Naive thymus-derived CD8-positive, alpha-beta T cell (primary cell): ENCODE measurements around the gene SLC66A2. TPM values are rescaled to one million over a fixed set of nuclear protein-coding genes. Genes with fewer than 3 reads are reported as not detected.

ENCODE experiments used
- ATAC-seq, 2 donors: fragments of 150-1000 bp; cut with Tn5 transposase in 1 of 2; sonication (Bioruptor Pico), chemical (Tn5 transposase) in 1 of 2; 1 replicate in 1 of 2; 2 replicates in 1 of 2; pipeline ENCODE4 v1.10.0; 2021; ENCODE audit warnings: mild to moderate bottlenecking in 2 of 2, moderate library complexity in 2 of 2
- POLR2A ChIA-PET: fragments of 350-600 bp; sonication (Branson Sonifier 250); formaldehyde crosslinking; loops from one replicate; lab custom pipeline; 2021; ENCODE audit warnings: antibody characterized with exemption; lab: Charles Lee
- DNase-seq, 10 donors: peaks; one replicate each; pipeline versions ENCODE4 v3.0.0 to v3.0.0-alpha.2; 2020 to 2022
- H3K27ac Mint-ChIP-seq, 10 donors: one replicate each; pipeline ENCODE4 v1.8.0; 2020 to 2022; ENCODE audit warnings: mild to moderate bottlenecking in 10 of 10, mixed read lengths in 10 of 10, moderate library complexity in 4 of 10, inconsistent platforms in 1 of 10
- H3K27me3 Mint-ChIP-seq, 5 donors: one replicate each; pipeline ENCODE4 v1.8.0; 2021 to 2022; ENCODE audit warnings: mixed read lengths in 5 of 5
- H3K36me3 Mint-ChIP-seq, 3 donors: one replicate each; pipeline ENCODE4 v1.8.0; 2020 to 2022; ENCODE audit warnings: mixed read lengths in 3 of 3, mild to moderate bottlenecking in 2 of 3, inconsistent platforms in 1 of 3
- H3K4me1 Mint-ChIP-seq, 4 donors: one replicate each; pipeline ENCODE4 v1.8.0; 2021 to 2022; ENCODE audit warnings: mixed read lengths in 4 of 4
- H3K4me3 Mint-ChIP-seq, 10 donors: one replicate each; pipeline ENCODE4 v1.8.0; 2020 to 2022; ENCODE audit warnings: mild to moderate bottlenecking in 10 of 10, mixed read lengths in 10 of 10, moderate library complexity in 6 of 10, inconsistent platforms in 1 of 10
- H3K9me3 Mint-ChIP-seq, 9 donors: one replicate each; pipeline ENCODE4 v1.8.0; 2020 to 2022; ENCODE audit warnings: mixed read lengths in 9 of 9, mild to moderate bottlenecking in 3 of 9, inconsistent platforms in 1 of 9, moderate library complexity in 1 of 9
- polyA plus RNA-seq, 3 donors: library from polyadenylated mRNA; unstranded; fragments of 300-500 nt; fragmentation: Illumina TruSeq; gene quantifications; one replicate each; pipeline ENCODE4 v1.2.3, GENCODE V29; 2021
- total RNA-seq, 8 experiments: library from RNA in 2 of 8; stranded (reverse) in 2 of 8; gene quantifications; one replicate each; pipeline ENCODE4 v1.2.3 and lab custom pipeline; 2021 to 2026

The SLC66A2 gene
- total and polyA plus RNA-seq, 5 experiments from 2014 or later = 14.1 to 38.7 (median 22.0) TPM

DNA sequence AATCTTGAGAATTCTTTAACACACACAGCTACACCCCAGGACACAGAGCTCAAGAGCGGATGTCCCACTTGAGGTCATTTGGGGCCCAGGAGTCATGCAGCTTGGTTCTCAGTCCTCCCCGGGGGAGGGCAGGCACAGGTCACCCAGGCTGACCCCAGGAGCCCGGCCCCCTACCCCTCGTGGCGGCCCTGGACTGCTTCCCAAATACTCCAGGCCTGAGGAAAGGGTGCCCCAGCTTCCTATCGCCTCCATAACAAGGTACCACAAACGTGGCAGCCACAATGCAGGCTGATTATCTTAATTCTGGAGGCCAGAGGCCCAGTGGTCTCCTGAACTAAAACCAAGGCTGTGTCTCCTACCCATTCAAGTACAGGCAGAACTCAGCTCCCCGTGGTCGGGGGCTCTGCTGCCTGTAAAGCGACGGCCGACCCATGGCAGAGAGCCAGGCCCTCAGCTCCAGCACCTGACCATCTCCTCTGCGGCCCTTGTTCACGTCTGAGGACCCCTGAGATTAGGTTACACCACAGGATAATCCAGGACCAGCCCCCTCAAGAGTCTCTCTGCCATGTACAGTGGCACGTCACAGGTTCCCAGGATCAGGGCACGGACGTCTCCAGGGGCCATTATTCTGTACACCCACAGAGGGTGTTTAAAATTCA, 10.5 kb downstream of the SLC66A2 start:
- POLR2A ChIA-PET = interaction anchor here (1.3 kb wide), 1 partner anchor 93 kb away, joined by 3 read pairs; no protein-coding TSS in a partner anchor
- ATAC-seq (no peak), DNase-seq (no peak)
- Mint-ChIP-seq H3K4me3 (no peak overlapping the region), H3K9me3 (peaks cover 0 to 15% (median 4%) of the 10 kb centered on the region in 9 donors), H3K27ac (no peak overlapping the region), H3K27me3 (no peaks in the 10 kb centered on the region), H3K4me1 (peaks cover 19 to 46% (median 36%) of the 10 kb centered on the region in 4 donors), H3K36me3 (peaks cover 18 to 68% (median 54%) of the 10 kb centered on the region in 3 donors)

DNA sequence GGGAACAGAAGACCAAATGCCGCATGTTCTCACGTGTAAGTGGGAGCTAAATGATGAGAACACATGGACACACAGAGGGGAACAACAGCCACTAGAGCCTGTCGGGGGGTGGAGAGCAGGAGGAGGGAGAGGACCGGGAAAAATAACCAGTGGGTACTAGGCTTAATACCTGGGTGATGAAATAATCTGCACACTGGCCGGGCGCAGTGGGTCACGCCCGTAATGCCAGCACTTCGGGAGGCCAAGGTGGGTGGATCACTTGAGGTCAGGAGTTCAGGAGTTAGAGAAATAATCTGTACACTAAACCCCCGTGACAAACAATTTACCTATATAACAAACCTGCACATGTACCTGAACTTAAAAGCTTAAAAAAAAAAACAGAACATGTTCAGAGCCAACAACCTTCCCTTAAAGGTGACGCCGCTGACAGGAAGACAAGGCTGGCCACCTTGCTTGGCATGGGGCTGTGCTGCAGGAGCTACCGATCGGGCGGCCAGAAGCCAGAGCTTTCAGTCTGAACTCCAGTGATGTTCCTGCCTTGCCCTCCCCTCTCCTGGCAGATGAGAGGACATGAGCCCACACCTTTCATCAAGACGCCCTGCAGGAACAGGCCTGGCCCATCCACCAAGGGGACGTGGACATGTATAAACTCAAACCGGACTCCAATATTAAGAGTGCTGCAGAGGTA, 11.2 kb downstream of the SLC66A2 start:
- Mint-ChIP-seq H3K4me1 (peaks cover 18 to 42% (median 32%) of the 10 kb centered on the region in 4 donors), H3K27ac (peak overlapping the region in 2 of 10 donors; percentile 38 to 82), H3K9me3 (peaks cover 0 to 21% (median 10%) of the 10 kb centered on the region in 9 donors), H3K36me3 (peaks cover 18 to 71% (median 61%) of the 10 kb centered on the region in 3 donors), H3K27me3 (no peaks in the 10 kb centered on the region), H3K4me3 (peak overlapping the region in 1 of 10 donors; percentile 59)
- POLR2A ChIA-PET = interaction anchor here (0.5 to 1.3 kb wide), 2 partner anchors 27 to 93 kb away, joined by 3 read pairs; no protein-coding TSS in a partner anchor
- DNase-seq = no peak
- ATAC-seq = no peak

DNA sequence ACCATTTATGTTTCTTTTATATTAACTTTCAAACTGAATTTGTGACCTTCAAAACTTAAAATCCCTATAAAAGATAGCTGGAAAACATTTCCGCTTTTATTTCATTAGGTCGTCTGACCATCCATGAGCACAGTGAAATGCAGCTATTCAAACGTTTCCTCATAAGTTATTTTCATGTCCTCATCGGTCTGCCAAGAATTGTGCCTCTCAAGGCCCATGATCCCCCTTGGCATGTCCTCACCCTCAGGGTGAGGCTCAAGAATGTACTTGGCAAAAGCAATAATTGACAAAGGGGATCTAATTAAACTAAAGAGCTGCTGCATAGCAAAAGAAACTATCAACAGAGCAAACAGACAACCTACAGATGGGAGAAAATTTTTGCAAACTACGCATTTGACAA, 12.4 kb downstream of the SLC66A2 start:
- POLR2A ChIA-PET = no interaction called here
- Mint-ChIP-seq H3K4me3 (no peak overlapping the region), H3K36me3 (peaks cover 22 to 81% (median 72%) of the 10 kb centered on the region in 3 donors), H3K27me3 (no peaks in the 10 kb centered on the region), H3K9me3 (peaks cover 1 to 26% (median 13%) of the 10 kb centered on the region in 9 donors), H3K27ac (peak overlapping the region in 1 of 10 donors; percentile 65), H3K4me1 (peaks cover 9 to 34% (median 20%) of the 10 kb centered on the region in 4 donors)
- no peak for ATAC-seq
- no peak for DNase-seq

- POLR2A ChIA-PET = no interaction called here
Measured at GRCh38 chr18:79938196-79938595, 13.3 kb downstream of the SLC66A2 start.

GRCh38 chr18:79937103-79937860, 14.2 kb downstream of the SLC66A2 start:
- DNase-seq (no peak), ATAC-seq (no peak)
- peaks cover 9 to 43% (median 31%) of the 10 kb centered on the region in 9 donors for H3K9me3 Mint-ChIP-seq
- no peak overlapping the region for H3K4me3 Mint-ChIP-seq
- H3K4me1 Mint-ChIP-seq = peaks cover 8 to 25% (median 15%) of the 10 kb centered on the region in 4 donors
- H3K27ac Mint-ChIP-seq = no peak overlapping the region
- no peaks in the 10 kb centered on the region for H3K27me3 Mint-ChIP-seq
- H3K36me3 Mint-ChIP-seq = peaks cover 40 to 91% (median 87%) of the 10 kb centered on the region in 3 donors
- POLR2A ChIA-PET = no interaction called here

More at GRCh38 chr18:79938196-79938595, 13.3 kb downstream of the SLC66A2 start:
- Mint-ChIP-seq H3K9me3 (peaks cover 5 to 34% (median 22%) of the 10 kb centered on the region in 9 donors), H3K27ac (no peak overlapping the region), H3K4me3 (no peak overlapping the region), H3K4me1 (peaks cover 8 to 31% (median 17%) of the 10 kb centered on the region in 4 donors), H3K36me3 (peaks cover 31 to 90% (median 81%) of the 10 kb centered on the region in 3 donors), H3K27me3 (no peaks in the 10 kb centered on the region)
- ATAC-seq = no peak
- no peak for DNase-seq

- peaks cover 5 to 22% (median 12%) of the 10 kb centered on the region in 4 donors for H3K4me1 Mint-ChIP-seq
- DNase-seq (no peak), ATAC-seq (no peak)
- peaks cover 44 to 89% (median 85%) of the 10 kb centered on the region in 3 donors for H3K36me3 Mint-ChIP-seq
- no peaks in the 10 kb centered on the region for H3K27me3 Mint-ChIP-seq
- peaks cover 12 to 46% (median 38%) of the 10 kb centered on the region in 9 donors for H3K9me3 Mint-ChIP-seq
- POLR2A ChIA-PET = no interaction called here
- no peak overlapping the region for H3K4me3 Mint-ChIP-seq
- no peak overlapping the region for H3K27ac Mint-ChIP-seq
Measured at GRCh38 chr18:79936641-79937040, 14.8 kb downstream of the SLC66A2 start.

- POLR2A ChIA-PET = no interaction called here
- Mint-ChIP-seq H3K9me3 (peaks cover 16 to 51% (median 38%) of the 10 kb centered on the region in 9 donors), H3K4me1 (peaks cover 5 to 22% (median 13%) of the 10 kb centered on the region in 4 donors), H3K4me3 (no peak overlapping the region), H3K36me3 (peaks cover 50 to 91% (median 88%) of the 10 kb centered on the region in 3 donors), H3K27ac (no peak overlapping the region), H3K27me3 (no peaks in the 10 kb centered on the region)
- ATAC-seq (no peak), DNase-seq (no peak)
Measured at GRCh38 chr18:79935925-79936324, 15.5 kb downstream of the SLC66A2 start.

- DNase-seq (no peak), ATAC-seq (no peak)
- Mint-ChIP-seq H3K4me3 (no peak overlapping the region), H3K36me3 (peaks cover 53 to 89% (median 89%) of the 10 kb centered on the region in 3 donors), H3K4me1 (peaks cover 5 to 22% (median 13%) of the 10 kb centered on the region in 4 donors), H3K27ac (peak overlapping the region in 1 of 10 donors; percentile 66), H3K27me3 (no peaks in the 10 kb centered on the region), H3K9me3 (peaks cover 16 to 52% (median 38%) of the 10 kb centered on the region in 9 donors)
- POLR2A ChIA-PET = no interaction called here
Measured at GRCh38 chr18:79935499-79935898, 16.0 kb downstream of the SLC66A2 start.

- Mint-ChIP-seq H3K9me3 (peaks cover 16 to 56% (median 41%) of the 10 kb centered on the region in 9 donors), H3K27me3 (no peaks in the 10 kb centered on the region), H3K27ac (no peak overlapping the region), H3K4me3 (no peak overlapping the region), H3K4me1 (peaks cover 5 to 19% (median 13%) of the 10 kb centered on the region in 4 donors), H3K36me3 (peaks cover 57 to 89% (median 87%) of the 10 kb centered on the region in 3 donors)
- no peak for DNase-seq
- no peak for ATAC-seq
- POLR2A ChIA-PET = no interaction called here
Measured at GRCh38 chr18:79935098-79935480, 16.4 kb downstream of the SLC66A2 start.

DNA sequence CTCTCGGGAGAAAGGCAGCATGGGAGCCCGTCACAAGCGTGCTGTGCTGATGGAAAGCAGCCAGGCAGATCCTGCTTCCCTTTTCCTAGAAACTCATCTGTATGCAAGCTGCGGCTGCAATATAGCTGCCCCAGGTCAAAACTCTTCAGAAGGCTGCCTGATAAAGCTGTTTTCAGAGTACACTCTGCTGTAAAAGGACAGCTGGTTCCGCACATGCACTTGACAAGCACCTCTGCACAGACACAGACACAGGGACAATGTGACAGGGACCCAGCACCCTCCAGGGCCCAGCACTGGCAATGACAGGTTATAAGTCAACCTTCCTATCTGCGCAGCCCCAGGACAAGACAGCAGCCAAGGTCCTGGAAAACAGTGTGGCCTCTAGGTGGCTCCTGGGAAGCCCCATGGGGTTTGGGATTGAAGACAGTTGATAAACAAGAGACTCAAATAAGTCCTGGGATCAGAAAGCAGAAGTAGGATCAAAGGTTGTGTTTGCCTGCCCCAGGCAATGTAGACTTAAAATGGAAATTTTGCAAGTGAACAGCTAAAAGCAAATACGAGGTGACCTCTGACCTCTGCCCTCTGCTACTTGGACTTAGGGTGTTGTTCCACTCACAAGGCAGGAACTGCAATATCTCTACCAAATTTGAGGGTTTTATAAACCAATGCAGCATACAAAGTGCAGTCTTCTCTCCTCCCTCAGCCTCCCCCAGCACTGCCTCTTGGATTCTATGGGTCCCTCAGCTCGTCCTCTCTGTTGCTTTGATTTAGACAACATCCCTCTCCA, 16.9 kb downstream of the SLC66A2 start:
- peaks cover 58 to 90% (median 87%) of the 10 kb centered on the region in 3 donors for H3K36me3 Mint-ChIP-seq
- DNase-seq (peak in 1 of 10 donors; percentile 53), ATAC-seq (no peak)
- peaks cover 4 to 14% (median 8%) of the 10 kb centered on the region in 4 donors for H3K4me1 Mint-ChIP-seq
- no peak overlapping the region for H3K27ac Mint-ChIP-seq
- POLR2A ChIA-PET = no interaction called here
- H3K9me3 Mint-ChIP-seq = peaks cover 16 to 62% (median 47%) of the 10 kb centered on the region in 9 donors
- H3K4me3 Mint-ChIP-seq = no peak overlapping the region
- H3K27me3 Mint-ChIP-seq = no peaks in the 10 kb centered on the region

- H3K27me3 Mint-ChIP-seq = no peaks in the 10 kb centered on the region
- POLR2A ChIA-PET = no interaction called here
- peaks cover 60 to 90% (median 87%) of the 10 kb centered on the region in 3 donors for H3K36me3 Mint-ChIP-seq
- no peak overlapping the region for H3K27ac Mint-ChIP-seq
- no peak overlapping the region for H3K4me3 Mint-ChIP-seq
- H3K4me1 Mint-ChIP-seq = peaks cover 4 to 12% (median 8%) of the 10 kb centered on the region in 4 donors
- peaks cover 19 to 69% (median 55%) of the 10 kb centered on the region in 9 donors for H3K9me3 Mint-ChIP-seq
- no peak for DNase-seq
- ATAC-seq = no peak
Measured at GRCh38 chr18:79933765-79934164, 17.7 kb downstream of the SLC66A2 start.
